Erythroblast (primary cell): ENCODE data around the gene ARMC6.

ENCODE experiments used
- GATA1 ChIP-seq: IDR thresholded peaks from 2 replicates; pipeline ENCODE4 v1.6.1; 2011; ENCODE audit warnings: low read depth, mild to moderate bottlenecking, control low read depth, low read length, moderate library complexity
- POLR2A ChIP-seq: IDR thresholded peaks from 2 replicates; pipeline ENCODE4 v1.6.1; 2011; ENCODE audit warnings: mild to moderate bottlenecking, low read length

DNA sequence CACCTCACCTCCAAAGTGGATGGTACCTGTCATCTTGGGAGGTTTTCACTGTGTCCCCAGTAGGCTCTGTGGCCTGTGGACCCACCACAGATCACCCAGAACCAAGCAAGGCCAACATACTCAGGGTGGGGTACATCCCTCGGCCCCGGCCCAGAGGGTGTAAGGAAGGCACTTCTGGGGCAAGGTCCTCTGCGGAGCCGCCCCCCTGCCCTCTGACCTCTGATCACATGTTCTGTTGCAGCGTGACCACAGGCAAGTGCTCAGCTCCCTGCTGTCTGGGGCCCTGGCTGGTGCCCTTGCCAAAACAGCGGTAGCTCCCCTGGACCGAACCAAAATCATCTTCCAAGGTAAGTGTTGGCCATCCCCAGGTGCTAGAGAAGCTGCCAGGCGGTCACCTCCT lies 68.1 kb downstream of the ARMC6 start:
- TF ChIP-seq POLR2A: no peak
- TF ChIP-seq GATA1: no peak
